HuH-7 (cell line): ENCODE results near the gene LPCAT3.
A peak's percentile ranks its signal among the peaks of the same experiment; 100 is the strongest.

ENCODE experiments used
- DNase-seq: peaks from one replicate; pipeline ENCODE4 v3.0.0; 2011; ENCODE audit warnings: low spot score

Gene LPCAT3

GRCh38 chr12:6963791-6964413 lies 54.4 kb downstream of the LPCAT3 start:
- no peak for DNase-seq

GRCh38 chr12:6963016-6963731 lies 55.1 kb downstream of the LPCAT3 start:
- DNase-seq = no peak

- DNase-seq = no peak
These were observed 55.8 kb downstream of the LPCAT3 start for GRCh38 chr12:6962285-6963015.

- DNase-seq = peak; percentile 93
These were observed 56.5 kb downstream of the LPCAT3 start for GRCh38 chr12:6961695-6962284.

GRCh38 chr12:6961278-6961694 lies 57.0 kb downstream of the LPCAT3 start:
- no peak for DNase-seq

- no peak for DNase-seq
These were observed 57.5 kb downstream of the LPCAT3 start for GRCh38 chr12:6960593-6961277.

- DNase-seq = no peak
These were observed 58.3 kb downstream of the LPCAT3 start for GRCh38 chr12:6959805-6960592.

GRCh38 chr12:6959058-6959804 lies 59.0 kb downstream of the LPCAT3 start:
- DNase-seq = no peak

- no peak for DNase-seq
These were observed 59.6 kb downstream of the LPCAT3 start for GRCh38 chr12:6958609-6959057.

- DNase-seq = no peak
These were observed 60.3 kb downstream of the LPCAT3 start for GRCh38 chr12:6957741-6958608.

GRCh38 chr12:6957151-6957701 lies 61.0 kb downstream of the LPCAT3 start:
- DNase-seq = no peak

- DNase-seq = no peak
These were observed 62.1 kb downstream of the LPCAT3 start for GRCh38 chr12:6956021-6956727.

- DNase-seq = no peak
These were observed 62.9 kb downstream of the LPCAT3 start for GRCh38 chr12:6955108-6956020.

GRCh38 chr12:6954316-6955107 lies 63.8 kb downstream of the LPCAT3 start:
- DNase-seq = no peak

- no peak for DNase-seq
These were observed 64.6 kb downstream of the LPCAT3 start for GRCh38 chr12:6953442-6954315.
